ENCODE results near the gene EEA1.

Gene EEA1

DNA sequence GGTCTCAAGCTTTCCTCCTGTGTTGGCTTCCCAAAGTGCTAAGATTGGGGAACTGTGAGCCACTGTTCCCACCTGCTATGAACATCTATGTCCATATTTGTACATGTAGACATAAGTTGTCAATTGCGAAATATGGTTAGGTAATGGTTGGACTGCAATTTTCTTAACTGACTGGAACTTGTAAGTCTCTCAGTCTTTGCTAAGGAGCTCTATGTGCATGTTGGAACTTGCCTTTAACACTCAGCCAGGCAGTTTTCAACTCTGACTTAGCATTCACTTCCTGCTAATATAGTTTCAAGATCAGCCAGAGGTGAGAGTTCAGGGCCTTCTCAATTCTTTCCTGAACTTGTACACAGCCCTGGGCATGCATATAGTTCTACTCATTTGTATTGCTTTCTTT is 44.5 kb upstream of the EEA1 start:
- TF ChIP-seq SIN3A (IDR thresholded peaks at IDR 0.05; ENCODE audit: borderline replicate concordance, insufficient read depth, low read length), result no peak
- TF ChIP-seq TAF1 (IDR thresholded peaks at IDR 0.05; ENCODE audit: borderline replicate concordance, insufficient read depth, low read length), result no peak
- TF ChIP-seq FOXP2 (optimal IDR thresholded peaks at IDR 0.05; ENCODE audit: borderline replicate concordance, extremely low read depth, extremely low read length, insufficient read depth), result no peak
- TF ChIP-seq, protein P1, sequence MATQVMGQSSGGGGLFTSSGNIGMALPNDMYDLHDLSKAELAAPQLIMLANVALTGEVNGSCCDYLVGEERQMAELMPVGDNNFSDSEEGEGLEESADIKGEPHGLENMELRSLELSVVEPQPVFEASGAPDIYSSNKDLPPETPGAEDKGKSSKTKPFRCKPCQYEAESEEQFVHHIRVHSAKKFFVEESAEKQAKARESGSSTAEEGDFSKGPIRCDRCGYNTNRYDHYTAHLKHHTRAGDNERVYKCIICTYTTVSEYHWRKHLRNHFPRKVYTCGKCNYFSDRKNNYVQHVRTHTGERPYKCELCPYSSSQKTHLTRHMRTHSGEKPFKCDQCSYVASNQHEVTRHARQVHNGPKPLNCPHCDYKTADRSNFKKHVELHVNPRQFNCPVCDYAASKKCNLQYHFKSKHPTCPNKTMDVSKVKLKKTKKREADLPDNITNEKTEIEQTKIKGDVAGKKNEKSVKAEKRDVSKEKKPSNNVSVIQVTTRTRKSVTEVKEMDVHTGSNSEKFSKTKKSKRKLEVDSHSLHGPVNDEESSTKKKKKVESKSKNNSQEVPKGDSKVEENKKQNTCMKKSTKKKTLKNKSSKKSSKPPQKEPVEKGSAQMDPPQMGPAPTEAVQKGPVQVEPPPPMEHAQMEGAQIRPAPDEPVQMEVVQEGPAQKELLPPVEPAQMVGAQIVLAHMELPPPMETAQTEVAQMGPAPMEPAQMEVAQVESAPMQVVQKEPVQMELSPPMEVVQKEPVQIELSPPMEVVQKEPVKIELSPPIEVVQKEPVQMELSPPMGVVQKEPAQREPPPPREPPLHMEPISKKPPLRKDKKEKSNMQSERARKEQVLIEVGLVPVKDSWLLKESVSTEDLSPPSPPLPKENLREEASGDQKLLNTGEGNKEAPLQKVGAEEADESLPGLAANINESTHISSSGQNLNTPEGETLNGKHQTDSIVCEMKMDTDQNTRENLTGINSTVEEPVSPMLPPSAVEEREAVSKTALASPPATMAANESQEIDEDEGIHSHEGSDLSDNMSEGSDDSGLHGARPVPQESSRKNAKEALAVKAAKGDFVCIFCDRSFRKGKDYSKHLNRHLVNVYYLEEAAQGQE (IDR thresholded peaks at IDR 0.05; ENCODE audit: insufficient read depth in 1 of 2, low read depth in 2 of 2, low read length in 2 of 2), result no peak
- no peak for TF ChIP-seq POLR2AphosphoS5 (IDR thresholded peaks at IDR 0.05; ENCODE audit: low read depth, low read length)

- no peak for TF ChIP-seq SIN3A (IDR thresholded peaks at IDR 0.05; ENCODE audit: borderline replicate concordance, insufficient read depth, low read length)
These were observed 42.9 kb upstream of the EEA1 start for GRCh38 chr12:92971859-92972524.

DNA sequence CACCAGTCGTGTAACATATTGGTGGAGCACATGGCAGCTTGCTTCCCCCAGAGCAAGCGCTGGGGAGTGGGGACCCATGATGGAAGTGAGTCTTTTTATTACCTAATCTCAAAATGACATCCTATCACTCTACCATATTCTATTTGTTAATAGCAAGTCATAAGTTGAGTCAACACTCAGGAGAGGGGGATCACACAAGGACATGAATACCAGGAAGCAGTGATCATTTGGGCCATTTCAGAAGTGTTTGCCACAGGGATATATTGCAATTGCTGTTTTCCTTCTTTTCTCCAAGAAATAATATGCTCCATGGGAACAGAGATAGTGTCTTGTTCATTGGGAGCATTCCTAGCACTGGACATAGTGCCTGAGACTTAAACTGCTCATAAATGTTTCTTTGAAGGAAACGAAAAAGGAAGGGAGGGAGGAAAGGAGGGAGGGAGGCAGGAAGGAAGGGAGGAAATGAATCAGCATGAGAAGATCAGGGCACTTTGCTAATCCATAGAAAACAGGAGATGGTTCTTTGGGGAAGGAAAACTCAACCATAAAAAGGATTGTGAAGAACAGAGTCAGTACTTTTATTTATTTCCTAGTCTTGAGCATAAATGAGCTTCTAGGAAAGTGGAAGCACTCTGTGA is 39.2 kb upstream of the EEA1 start:
- no peak for TF ChIP-seq TAF1 (IDR thresholded peaks at IDR 0.05; ENCODE audit: borderline replicate concordance, insufficient read depth, low read length)
- TF ChIP-seq, protein P1 (IDR thresholded peaks at IDR 0.05; ENCODE audit: insufficient read depth in 1 of 2, low read depth in 2 of 2, low read length in 2 of 2), result no peak
- TF ChIP-seq POLR2AphosphoS5 (IDR thresholded peaks at IDR 0.05; ENCODE audit: low read depth, low read length), result no peak
- no peak for TF ChIP-seq SIN3A (IDR thresholded peaks at IDR 0.05; ENCODE audit: borderline replicate concordance, insufficient read depth, low read length)
- TF ChIP-seq FOXP2 (optimal IDR thresholded peaks at IDR 0.05; ENCODE audit: borderline replicate concordance, extremely low read depth, extremely low read length, insufficient read depth), result no peak

DNA sequence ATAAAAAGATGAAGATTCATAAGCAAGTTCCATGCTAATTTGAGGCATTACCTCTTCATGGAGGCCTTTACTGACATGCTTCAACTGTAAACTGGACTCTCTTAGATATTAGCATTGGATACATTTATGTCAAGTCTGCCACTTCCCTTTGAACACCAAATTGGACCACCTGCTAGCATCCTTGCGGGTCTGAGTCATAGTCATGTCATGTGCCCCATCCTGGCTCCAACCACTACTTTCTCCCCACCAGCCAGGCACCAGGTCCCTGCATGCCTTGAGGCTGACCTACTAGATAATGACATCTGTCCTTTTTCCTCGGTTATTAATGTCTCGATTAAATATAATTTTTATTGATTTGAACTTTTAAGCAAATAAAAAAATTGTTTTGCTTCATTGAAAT is 32.9 kb upstream of the EEA1 start:
- TF ChIP-seq, protein P1 (IDR thresholded peaks at IDR 0.05; ENCODE audit: insufficient read depth in 1 of 2, low read depth in 2 of 2, low read length in 2 of 2), result no peak
- TF ChIP-seq FOXP2 (optimal IDR thresholded peaks at IDR 0.05; ENCODE audit: borderline replicate concordance, extremely low read depth, extremely low read length, insufficient read depth) (no peak), SIN3A (IDR thresholded peaks at IDR 0.05; ENCODE audit: borderline replicate concordance, insufficient read depth, low read length) (no peak), POLR2AphosphoS5 (IDR thresholded peaks at IDR 0.05; ENCODE audit: low read depth, low read length) (no peak), TAF1 (IDR thresholded peaks at IDR 0.05; ENCODE audit: borderline replicate concordance, insufficient read depth, low read length) (no peak)

DNA sequence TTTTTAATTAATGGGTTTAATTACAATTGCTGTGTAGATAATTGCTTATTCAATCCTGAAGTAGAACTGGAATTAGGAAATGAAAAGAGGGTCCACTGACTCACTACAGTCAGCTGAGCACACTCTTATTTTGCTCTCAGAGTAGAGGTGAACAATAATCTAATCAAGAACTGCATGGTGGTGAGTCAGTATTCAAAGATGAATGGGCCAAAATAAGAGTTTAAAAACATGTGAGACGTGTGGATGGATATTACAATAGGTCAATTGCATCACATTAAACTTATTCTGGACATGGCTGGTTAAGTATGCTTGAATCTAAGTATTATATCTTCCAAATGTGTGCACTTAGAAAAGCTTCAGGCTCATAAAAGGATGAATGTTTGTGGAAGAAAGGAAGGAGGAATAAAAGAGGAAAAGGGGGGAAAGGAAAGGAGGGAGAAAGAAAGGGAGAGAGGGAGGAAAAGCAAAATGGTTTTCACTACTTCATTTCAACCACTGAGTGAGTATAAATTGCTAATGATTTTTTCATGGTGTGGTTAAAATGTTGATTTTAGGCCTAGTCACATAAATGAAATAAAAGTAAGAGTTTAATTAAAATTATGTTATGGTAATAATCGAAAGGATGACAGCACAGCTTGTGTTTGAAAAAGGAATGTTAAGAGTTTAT is 27.0 kb upstream of the EEA1 start:
- TF ChIP-seq POLR2AphosphoS5 (IDR thresholded peaks at IDR 0.05; ENCODE audit: low read depth, low read length), result no peak
- TF ChIP-seq SIN3A (IDR thresholded peaks at IDR 0.05; ENCODE audit: borderline replicate concordance, insufficient read depth, low read length), result no peak

- TF ChIP-seq POLR2AphosphoS5 (IDR thresholded peaks at IDR 0.05; ENCODE audit: low read depth, low read length), result no peak
- TF ChIP-seq, protein P1 (IDR thresholded peaks at IDR 0.05; ENCODE audit: insufficient read depth in 1 of 2, low read depth in 2 of 2, low read length in 2 of 2), result no peak
- TF ChIP-seq SIN3A (IDR thresholded peaks at IDR 0.05; ENCODE audit: borderline replicate concordance, insufficient read depth, low read length), result no peak
- TF ChIP-seq FOXP2 (optimal IDR thresholded peaks at IDR 0.05; ENCODE audit: borderline replicate concordance, extremely low read depth, extremely low read length, insufficient read depth), result no peak
- TF ChIP-seq TAF1 (IDR thresholded peaks at IDR 0.05; ENCODE audit: borderline replicate concordance, insufficient read depth, low read length), result no peak
These were observed 24.7 kb upstream of the EEA1 start for GRCh38 chr12:92953747-92954146.
